NT2/D1 (cell line): ENCODE measurements around the gene ARL5B.
"Not testable (repeated sequence)": the region's sequence is repeated elsewhere in the genome, so short reads cannot be mapped to it uniquely, and the experiment has no call there.

Experiments used
- SUZ12 ChIP-seq: IDR thresholded peaks from 2 replicates; pipeline ENCODE4 v1.6.1; 2011; ENCODE audit not compliant: insufficient read length, insufficient read depth; ENCODE audit errors: extremely low read depth
- ZNF274 ChIP-seq: IDR thresholded peaks from 2 replicates; pipeline ENCODE4 v1.6.1; 2011; ENCODE audit warnings: mild to moderate bottlenecking, low read depth, low read length

GRCh38 chr10:18637400-18637799 is 21.8 kb upstream of the ARL5B start:
- not testable (repeated sequence) for TF ChIP-seq SUZ12, ZNF274
